GM21723 (cell line): ENCODE measurements around the gene NUP54.

Source experiments
- ATAC-seq: cut with Tn5 transposase; IDR thresholded peaks from one replicate; pipeline ENCODE4 v1.9.1; 2021; ENCODE audit warnings: mild to moderate bottlenecking, moderate library complexity; ENCODE audit not compliant: unreplicated experiment

The NUP54 gene

GRCh38 chr4:76153356-76153755 lies 5.2 kb upstream of the NUP54 start:
- no peak for ATAC-seq

GRCh38 chr4:76147454-76148141 lies 599 bp downstream of the NUP54 start:
- ATAC-seq = peak; percentile 49

- no peak for ATAC-seq
These were observed 3.7 kb downstream of the NUP54 start for GRCh38 chr4:76144546-76144945.

- no peak for ATAC-seq
These were observed 7.0 kb downstream of the NUP54 start for GRCh38 chr4:76141241-76141640.

- ATAC-seq = no peak
These were observed 20.4 kb downstream of the NUP54 start for GRCh38 chr4:76127754-76128153.

- no peak for ATAC-seq
These were observed 22.4 kb downstream of the NUP54 start for GRCh38 chr4:76125816-76126215.

- no peak for ATAC-seq
These were observed 28.0 kb downstream of the NUP54 start for GRCh38 chr4:76120199-76120598.

DNA sequence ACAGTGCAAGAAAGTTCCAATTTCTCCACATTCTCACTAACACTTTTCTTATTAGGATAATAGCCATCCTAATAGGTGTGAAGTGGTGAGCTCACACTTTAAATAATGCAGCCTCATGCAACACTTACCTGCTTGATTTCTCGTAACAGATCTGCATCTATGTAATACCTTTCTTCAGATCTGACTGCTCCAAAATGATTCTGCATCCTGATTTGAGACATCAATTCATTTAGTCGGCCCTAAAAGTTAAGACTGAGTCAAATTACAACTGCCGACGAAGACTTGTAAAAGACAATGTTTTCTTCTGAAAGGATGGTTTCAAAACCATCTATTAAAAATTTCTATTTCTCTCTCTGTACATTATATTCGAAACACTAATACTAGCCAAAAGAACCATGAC lies 30.7 kb downstream of the NUP54 start:
- no peak for ATAC-seq

- ATAC-seq = no peak
These were observed 31.4 kb downstream of the NUP54 start for GRCh38 chr4:76116821-76117220.

DNA sequence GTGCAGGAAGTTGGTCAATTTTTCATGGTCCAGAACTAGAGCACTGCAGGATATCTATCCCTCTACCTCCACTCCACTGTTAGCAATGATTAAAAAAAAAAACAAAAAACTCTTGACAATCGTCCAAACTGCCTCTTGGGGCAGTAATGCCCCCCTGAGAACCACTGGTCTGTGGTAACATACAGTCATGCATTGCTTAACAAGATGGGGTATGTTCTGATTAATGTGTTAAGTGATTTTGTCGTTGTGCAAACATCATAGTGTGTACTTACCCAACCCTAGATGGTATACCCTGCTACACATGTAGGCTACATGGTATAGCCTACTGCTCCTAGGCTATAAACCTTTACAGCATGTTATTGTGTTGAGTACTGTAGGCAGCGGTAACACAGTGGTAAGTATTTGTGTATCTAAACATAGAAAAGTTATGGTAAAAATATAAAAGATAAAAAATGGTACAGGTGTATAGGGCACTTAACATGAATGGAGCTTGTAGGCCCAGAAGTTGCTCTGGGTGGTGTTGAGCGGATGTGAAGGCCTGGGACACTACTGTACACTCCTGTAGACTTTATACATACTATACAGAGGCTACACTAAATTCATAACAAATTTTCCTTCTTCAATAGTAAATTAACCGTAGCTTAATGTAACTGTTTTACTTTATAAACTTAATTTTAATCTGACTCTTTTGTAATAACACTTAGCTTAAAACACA lies 39.6 kb downstream of the NUP54 start:
- ATAC-seq = no peak

DNA sequence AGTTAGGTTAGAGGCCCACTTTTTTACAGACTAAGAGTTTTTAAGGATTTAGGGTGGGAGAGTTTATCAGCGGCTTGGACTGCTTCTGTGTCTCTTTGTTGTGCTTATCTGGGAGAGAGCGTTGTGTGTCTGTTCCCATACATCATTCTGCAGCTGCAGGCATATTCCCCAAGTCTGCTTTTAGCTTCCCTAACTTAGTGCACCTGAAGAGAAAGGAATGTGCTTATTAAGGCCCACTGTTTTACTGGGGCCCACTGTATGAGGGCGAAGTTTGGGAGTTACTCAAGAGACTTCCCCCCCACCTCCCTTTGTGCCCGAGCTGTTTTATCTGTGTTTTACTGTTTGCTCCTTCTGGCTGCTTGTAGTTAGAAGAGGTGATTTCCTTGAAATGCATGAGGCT lies 41.8 kb downstream of the NUP54 start:
- no peak for ATAC-seq

- ATAC-seq = no peak
These were observed 42.5 kb downstream of the NUP54 start for GRCh38 chr4:76105652-76106051.

- ATAC-seq = no peak
These were observed 52.1 kb downstream of the NUP54 start for GRCh38 chr4:76096076-76096475.

- ATAC-seq = no peak
These were observed 52.6 kb downstream of the NUP54 start for GRCh38 chr4:76095568-76095967.

GRCh38 chr4:76091052-76091451 lies 57.1 kb downstream of the NUP54 start:
- no peak for ATAC-seq

GRCh38 chr4:76090241-76090691 lies 57.9 kb downstream of the NUP54 start:
- ATAC-seq = no peak

- ATAC-seq = no peak
These were observed 59.5 kb downstream of the NUP54 start for GRCh38 chr4:76088719-76089118.

GRCh38 chr4:76087007-76087769 lies 61.0 kb downstream of the NUP54 start:
- no peak for ATAC-seq

DNA sequence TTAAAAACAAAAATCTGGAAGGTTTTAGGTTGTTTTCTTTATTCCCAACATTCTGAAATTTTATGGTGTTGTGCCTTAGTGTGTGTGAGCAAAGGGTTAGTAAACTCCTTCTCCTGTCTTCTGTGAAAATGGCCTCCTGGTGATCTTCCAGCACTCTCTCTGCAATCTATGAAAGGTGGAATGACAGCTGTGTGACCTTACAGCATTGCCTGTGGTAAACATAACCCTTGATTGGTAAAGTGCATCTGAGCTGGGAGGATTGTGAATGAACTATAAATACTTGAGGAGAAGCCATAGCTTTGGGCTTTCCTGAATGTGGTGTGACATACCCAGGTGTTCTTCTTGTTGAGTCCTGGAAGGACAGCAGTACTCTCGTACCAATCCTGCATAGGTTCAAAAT lies 63.7 kb downstream of the NUP54 start:
- no peak for ATAC-seq

DNA sequence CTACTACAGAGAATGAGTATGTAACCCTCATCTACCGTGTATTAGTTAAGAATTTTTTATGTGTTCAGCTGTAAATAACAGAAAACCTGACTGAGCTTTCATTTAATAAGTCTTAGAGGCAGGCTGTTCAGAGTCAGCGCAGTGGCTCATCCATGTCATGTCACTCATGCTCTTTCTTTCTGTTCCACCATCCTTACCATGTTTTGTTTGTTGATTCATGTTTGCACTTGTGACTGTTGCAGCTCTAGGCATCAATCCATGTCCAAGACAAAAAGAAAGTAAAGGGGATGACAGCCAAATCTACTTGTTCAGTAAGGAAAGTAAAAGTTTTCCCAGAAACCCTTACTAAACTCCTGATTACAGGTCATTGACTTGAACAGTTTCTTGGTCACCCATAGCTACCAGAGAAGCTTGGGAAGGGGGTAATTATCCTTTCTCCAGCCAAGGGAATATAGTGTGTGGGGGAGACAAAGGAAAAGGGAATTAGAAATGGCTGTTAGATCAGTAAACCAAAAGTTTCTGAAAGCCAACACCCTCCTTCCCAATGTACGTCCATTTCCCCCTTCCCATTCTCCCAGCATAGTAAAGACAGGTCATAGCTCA lies 64.7 kb downstream of the NUP54 start:
- ATAC-seq = no peak

GRCh38 chr4:76078033-76078613 lies 70.1 kb downstream of the NUP54 start:
- ATAC-seq = no peak
